Activated T-helper 17 cell treated with anti-CD3 and anti-CD28 coated beads, Interleukin-2, amount 50 U/mL, for 72 hours (primary cell): ENCODE data around the gene CRYGN. TPM values are rescaled to one million over a fixed set of nuclear protein-coding genes. Genes with fewer than 3 reads are reported as not detected.

Experiments used
- ATAC-seq: fragments of 150-1000 bp; cut with Tn5 transposase; replicated peaks from 2 replicates; pipeline ENCODE4 v1.10.0; 2021; ENCODE audit warnings: mild to moderate bottlenecking, moderate library complexity
- H3K27ac Mint-ChIP-seq: one replicate; pipeline ENCODE4 v1.8.0; 2022; ENCODE audit warnings: mixed read lengths
- H3K27me3 Mint-ChIP-seq: one replicate; pipeline ENCODE4 v1.8.0; 2022; ENCODE audit warnings: mixed read lengths
- H3K36me3 Mint-ChIP-seq: one replicate; pipeline ENCODE4 v1.8.0; 2022; ENCODE audit warnings: low read depth, mild to moderate bottlenecking, mixed read lengths
- H3K4me1 Mint-ChIP-seq: one replicate; pipeline ENCODE4 v1.8.0; 2022; ENCODE audit warnings: mixed read lengths
- H3K4me3 Mint-ChIP-seq: one replicate; pipeline ENCODE4 v1.8.0; 2022; ENCODE audit warnings: mild to moderate bottlenecking, mixed read lengths
- H3K9me3 Mint-ChIP-seq: one replicate; pipeline ENCODE4 v1.8.0; 2022; ENCODE audit warnings: mixed read lengths
- total RNA-seq, 2 donors: library from RNA; stranded (reverse); gene quantifications; one replicate each; pipeline ENCODE4 v1.2.3, GENCODE V29; 2022

The CRYGN gene
- total RNA-seq, 2 donors from 2014 or later, result not detected

DNA sequence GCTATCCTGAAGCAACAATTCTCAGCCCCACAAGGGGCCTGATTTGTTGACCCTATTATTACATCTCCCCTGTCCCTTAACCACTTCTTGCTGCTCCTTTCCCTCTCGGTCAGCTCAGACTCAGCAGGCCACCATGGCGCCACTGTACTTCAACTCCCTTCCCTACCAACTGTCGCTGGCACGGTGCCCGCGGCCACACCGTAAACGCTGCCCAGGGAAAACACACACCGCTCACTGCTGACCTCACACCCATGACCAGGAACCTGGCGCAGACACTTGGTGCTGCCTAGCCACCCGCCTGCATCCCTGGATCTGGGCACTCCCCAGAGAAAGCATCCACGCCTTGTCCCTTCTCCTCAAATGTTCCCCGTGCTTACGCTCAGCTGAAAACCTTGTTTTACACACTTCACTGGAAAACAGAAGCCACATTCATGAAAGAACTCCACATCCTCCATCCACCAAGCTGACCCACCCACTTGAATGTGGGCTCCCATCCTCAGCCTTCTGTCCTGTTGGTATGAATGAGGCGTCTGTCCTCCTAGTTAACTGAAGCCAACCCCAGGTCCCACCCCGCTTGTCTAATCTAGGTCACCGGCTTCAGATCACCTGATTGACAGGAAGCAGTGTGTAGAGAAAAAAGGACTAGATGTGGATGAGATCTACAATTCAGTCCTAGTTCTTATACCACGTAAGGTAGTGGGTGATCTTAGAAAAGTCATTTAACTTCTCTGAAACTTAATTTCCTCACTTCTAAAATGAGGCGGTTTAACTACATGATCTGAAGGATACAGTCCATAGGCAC is 28.5 kb upstream of the CRYGN start:
- H3K36me3 Mint-ChIP-seq, result peaks cover 99% of the 10 kb centered on the region
- no peaks in the 10 kb centered on the region for H3K27me3 Mint-ChIP-seq
- no peak for ATAC-seq
- no peak overlapping the region for H3K4me3 Mint-ChIP-seq
- peak overlapping the region; percentile 51 for H3K27ac Mint-ChIP-seq
- peaks cover 7% of the 10 kb centered on the region for H3K9me3 Mint-ChIP-seq
- H3K4me1 Mint-ChIP-seq, result peaks cover 57% of the 10 kb centered on the region

DNA sequence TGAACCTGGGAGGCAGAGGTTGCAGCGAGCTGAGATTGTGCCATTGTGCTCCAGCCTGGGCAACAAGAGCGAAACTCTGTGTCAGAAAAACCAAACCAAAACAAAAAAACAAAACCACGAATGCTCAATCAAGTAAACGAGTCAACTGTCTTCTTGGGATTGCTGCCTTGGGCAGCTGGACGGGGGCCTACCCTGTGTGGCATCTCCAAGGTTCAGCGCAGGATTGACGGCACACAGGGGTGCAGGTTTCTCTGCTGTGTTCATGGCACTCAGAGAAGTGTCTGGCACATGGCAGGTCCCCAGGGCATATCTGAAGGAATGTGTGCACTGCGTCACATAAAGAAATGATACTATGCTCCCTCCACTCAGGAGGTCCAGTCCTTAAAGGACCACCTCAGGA is 25.2 kb upstream of the CRYGN start:
- no peak overlapping the region for H3K4me3 Mint-ChIP-seq
- H3K27ac Mint-ChIP-seq, result no peak overlapping the region
- no peak for ATAC-seq

GRCh38 chr7:151462306-151462779 is 22.4 kb upstream of the CRYGN start:
- Mint-ChIP-seq H3K4me3 (no peak overlapping the region), H3K9me3 (peaks cover 16% of the 10 kb centered on the region), H3K27me3 (no peaks in the 10 kb centered on the region), H3K27ac (no peak overlapping the region), H3K4me1 (peaks cover 4% of the 10 kb centered on the region), H3K36me3 (peaks cover 43% of the 10 kb centered on the region)
- ATAC-seq, result no peak

More for the DNA sequence above, 25.2 kb upstream of the CRYGN start:
- peaks cover 16% of the 10 kb centered on the region for H3K9me3 Mint-ChIP-seq
- peaks cover 71% of the 10 kb centered on the region for H3K36me3 Mint-ChIP-seq
- H3K4me1 Mint-ChIP-seq, result peaks cover 30% of the 10 kb centered on the region
- H3K27me3 Mint-ChIP-seq, result no peaks in the 10 kb centered on the region

GRCh38 chr7:151461942-151462230 is 21.9 kb upstream of the CRYGN start:
- peaks cover 16% of the 10 kb centered on the region for H3K9me3 Mint-ChIP-seq
- ATAC-seq, result no peak
- peaks cover 38% of the 10 kb centered on the region for H3K36me3 Mint-ChIP-seq
- no peak overlapping the region for H3K27ac Mint-ChIP-seq
- no peak overlapping the region for H3K4me3 Mint-ChIP-seq
- no peaks in the 10 kb centered on the region for H3K27me3 Mint-ChIP-seq
- H3K4me1 Mint-ChIP-seq, result peaks cover 4% of the 10 kb centered on the region

DNA sequence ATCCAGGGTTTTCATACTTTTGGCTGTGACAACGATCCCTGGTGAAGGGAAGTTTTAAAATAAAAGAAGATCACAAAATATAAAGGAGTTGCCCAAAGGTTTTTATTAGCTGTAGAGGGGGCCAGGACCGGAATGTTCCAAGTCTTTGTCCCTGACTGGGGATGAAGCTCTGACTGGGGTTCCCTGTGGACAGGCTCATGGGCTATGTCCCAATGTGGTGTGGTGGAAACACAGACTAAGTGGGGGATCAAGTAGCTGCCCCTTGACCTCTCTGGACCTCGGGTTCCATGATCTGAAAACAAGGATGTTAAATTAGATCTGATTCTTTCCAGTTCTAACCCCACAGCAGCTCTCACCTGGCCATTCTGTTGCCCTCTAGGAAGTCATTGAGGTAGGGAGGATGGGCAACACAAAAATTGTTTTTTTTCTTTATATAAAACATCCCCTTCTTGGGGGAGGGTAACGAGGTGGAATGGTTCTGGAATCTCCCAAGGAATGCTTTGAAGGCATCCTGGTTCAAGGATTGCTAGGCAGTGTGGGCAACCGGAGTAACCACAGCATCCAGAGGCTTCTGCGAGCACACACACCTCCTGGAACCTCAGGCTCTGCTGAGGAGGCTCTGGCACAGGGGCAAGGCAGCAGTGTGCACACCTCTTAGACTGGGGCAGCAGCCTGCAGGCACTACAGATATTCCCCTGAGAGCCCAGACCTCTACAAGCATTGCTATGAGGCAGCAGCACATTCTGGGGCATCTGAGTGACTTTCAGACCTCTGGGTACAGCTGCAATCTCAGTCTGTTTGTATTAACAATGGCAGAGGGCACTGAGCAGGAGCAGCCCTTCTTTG is 21.4 kb upstream of the CRYGN start:
- ATAC-seq, result no peak
- peaks cover 34% of the 10 kb centered on the region for H3K36me3 Mint-ChIP-seq
- no peaks in the 10 kb centered on the region for H3K27me3 Mint-ChIP-seq

GRCh38 chr7:151460474-151460855 is 20.5 kb upstream of the CRYGN start:
- Mint-ChIP-seq H3K36me3 (peaks cover 25% of the 10 kb centered on the region), H3K9me3 (peaks cover 16% of the 10 kb centered on the region), H3K27me3 (no peaks in the 10 kb centered on the region), H3K4me1 (peaks cover 7% of the 10 kb centered on the region), H3K27ac (no peak overlapping the region), H3K4me3 (no peak overlapping the region)
- no peak for ATAC-seq

More for the DNA sequence above, 21.4 kb upstream of the CRYGN start:
- H3K4me1 Mint-ChIP-seq, result peaks cover 4% of the 10 kb centered on the region
- no peak overlapping the region for H3K27ac Mint-ChIP-seq
- H3K9me3 Mint-ChIP-seq, result peaks cover 16% of the 10 kb centered on the region
- H3K4me3 Mint-ChIP-seq, result no peak overlapping the region

- H3K27ac Mint-ChIP-seq, result no peak overlapping the region
- peaks cover 9% of the 10 kb centered on the region for H3K4me1 Mint-ChIP-seq
- no peak overlapping the region for H3K4me3 Mint-ChIP-seq
- peaks cover 16% of the 10 kb centered on the region for H3K9me3 Mint-ChIP-seq
- peaks cover 20% of the 10 kb centered on the region for H3K36me3 Mint-ChIP-seq
- no peaks in the 10 kb centered on the region for H3K27me3 Mint-ChIP-seq
- ATAC-seq, result no peak
Observed at GRCh38 chr7:151459726-151460473, 20.0 kb upstream of the CRYGN start.

GRCh38 chr7:151457534-151457933 is 17.6 kb upstream of the CRYGN start:
- no peak overlapping the region for H3K27ac Mint-ChIP-seq
- H3K27me3 Mint-ChIP-seq, result no peaks in the 10 kb centered on the region
- ATAC-seq, result no peak
- H3K36me3 Mint-ChIP-seq, result no peaks in the 10 kb centered on the region
- peaks cover 5% of the 10 kb centered on the region for H3K4me1 Mint-ChIP-seq
- H3K9me3 Mint-ChIP-seq, result peaks cover under 1% of the 10 kb centered on the region
- H3K4me3 Mint-ChIP-seq, result no peak overlapping the region

- Mint-ChIP-seq H3K4me1 (peaks cover 5% of the 10 kb centered on the region), H3K36me3 (no peaks in the 10 kb centered on the region), H3K27me3 (no peaks in the 10 kb centered on the region), H3K4me3 (no peak overlapping the region), H3K27ac (no peak overlapping the region), H3K9me3 (no peaks in the 10 kb centered on the region)
- ATAC-seq, result no peak
Observed at GRCh38 chr7:151456782-151457181, 16.8 kb upstream of the CRYGN start.

DNA sequence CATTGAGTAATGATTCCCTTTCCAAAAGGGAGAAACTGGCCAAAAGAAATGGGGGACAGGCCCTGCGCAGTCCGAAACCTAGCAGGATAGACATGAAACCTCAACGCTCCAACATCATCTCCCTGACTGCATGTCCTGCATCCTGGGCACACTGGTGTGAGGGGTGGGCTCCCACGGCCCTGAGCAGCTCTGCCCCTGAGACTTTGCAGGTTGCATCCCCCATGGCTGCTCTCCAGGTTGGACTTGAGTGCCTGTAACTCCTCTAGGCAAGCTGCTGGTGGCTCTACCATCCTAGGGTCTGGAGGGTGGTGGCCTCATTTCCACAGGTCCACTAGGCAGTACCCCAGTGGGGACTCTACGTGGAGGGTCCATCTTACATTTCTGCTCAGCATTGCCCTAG is 16.3 kb upstream of the CRYGN start:
- Mint-ChIP-seq H3K4me1 (peaks cover 5% of the 10 kb centered on the region), H3K9me3 (no peaks in the 10 kb centered on the region), H3K36me3 (no peaks in the 10 kb centered on the region), H3K27me3 (no peaks in the 10 kb centered on the region), H3K4me3 (no peak overlapping the region), H3K27ac (peak overlapping the region; percentile 16)
- ATAC-seq, result no peak

- Mint-ChIP-seq H3K9me3 (no peaks in the 10 kb centered on the region), H3K4me1 (peaks cover 9% of the 10 kb centered on the region), H3K36me3 (no peaks in the 10 kb centered on the region), H3K27ac (peak overlapping the region; percentile 16), H3K4me3 (no peak overlapping the region), H3K27me3 (no peaks in the 10 kb centered on the region)
- ATAC-seq, result peak; percentile 75
Observed at GRCh38 chr7:151455690-151456089, 15.7 kb upstream of the CRYGN start.

DNA sequence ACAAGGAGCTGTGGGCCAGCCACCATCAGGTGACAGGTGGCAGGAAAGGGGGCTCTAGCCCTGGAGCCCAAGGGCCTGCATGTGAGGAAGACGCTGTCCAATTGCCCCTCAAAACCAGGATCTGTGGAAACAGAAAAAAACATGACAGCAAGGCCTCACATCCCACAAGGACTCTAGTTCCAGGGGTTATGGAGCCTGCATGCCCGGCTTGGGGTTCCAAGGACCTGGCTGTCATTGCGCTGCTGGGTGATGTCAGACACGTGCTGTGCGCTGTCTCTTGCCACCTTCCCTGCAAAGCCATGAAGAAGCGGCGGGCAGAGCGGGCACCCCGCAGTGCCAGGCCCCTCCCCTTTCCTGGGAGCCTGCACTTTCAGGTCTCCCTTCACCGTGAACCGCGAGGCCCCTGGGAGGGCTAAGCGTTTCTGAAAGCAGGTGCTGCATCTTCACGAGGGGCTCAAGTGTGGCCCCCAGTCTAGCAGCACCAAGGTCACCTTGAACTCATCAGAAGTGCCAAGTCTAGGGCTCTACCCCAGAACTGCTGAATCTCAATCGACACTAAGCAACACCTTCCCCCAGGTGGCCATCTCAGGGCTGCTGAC is 15.1 kb upstream of the CRYGN start:
- Mint-ChIP-seq H3K9me3 (no peaks in the 10 kb centered on the region), H3K4me1 (peaks cover 9% of the 10 kb centered on the region)

DNA sequence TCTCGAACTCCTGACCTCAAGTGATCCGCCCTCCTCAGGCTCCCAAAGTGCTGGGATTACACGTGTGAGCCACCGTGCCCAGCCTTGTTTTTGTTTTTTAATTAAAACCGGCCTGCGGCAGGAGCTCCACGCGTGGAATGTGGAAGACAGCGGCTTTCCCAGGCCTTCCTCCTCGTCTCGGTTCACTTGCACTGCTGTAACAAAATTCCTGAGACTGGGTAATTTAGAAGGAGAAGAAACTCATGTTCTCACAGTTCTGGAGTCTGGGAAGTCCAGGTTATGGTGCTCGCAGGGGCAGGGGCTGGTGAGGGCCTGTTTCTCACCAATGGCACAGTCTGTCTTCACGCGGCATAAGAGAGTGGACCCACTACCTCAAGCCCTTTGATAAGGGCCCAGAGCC is 14.4 kb upstream of the CRYGN start:
- Mint-ChIP-seq H3K4me3 (no peak overlapping the region), H3K4me1 (peaks cover 9% of the 10 kb centered on the region)
- no peak for ATAC-seq

More for the DNA sequence above, 15.1 kb upstream of the CRYGN start:
- no peak overlapping the region for H3K4me3 Mint-ChIP-seq
- no peaks in the 10 kb centered on the region for H3K36me3 Mint-ChIP-seq
- ATAC-seq, result no peak
- no peak overlapping the region for H3K27ac Mint-ChIP-seq
- no peaks in the 10 kb centered on the region for H3K27me3 Mint-ChIP-seq

GRCh38 chr7:151453326-151453791 is 13.4 kb upstream of the CRYGN start:
- Mint-ChIP-seq H3K4me3 (no peak overlapping the region), H3K4me1 (peaks cover 9% of the 10 kb centered on the region), H3K27me3 (no peaks in the 10 kb centered on the region), H3K9me3 (no peaks in the 10 kb centered on the region), H3K36me3 (no peaks in the 10 kb centered on the region), H3K27ac (no peak overlapping the region)
- no peak for ATAC-seq

More for the DNA sequence above, 14.4 kb upstream of the CRYGN start:
- Mint-ChIP-seq H3K27me3 (no peaks in the 10 kb centered on the region), H3K9me3 (no peaks in the 10 kb centered on the region), H3K27ac (no peak overlapping the region), H3K36me3 (no peaks in the 10 kb centered on the region)
